HPDE6-E6E7 (cell line): ENCODE data around the gene SLK.

Source experiments
- DNase-seq: peaks from one replicate; pipeline ENCODE4 v3.0.0; 2011; ENCODE audit warnings: missing footprints; ENCODE audit errors: extremely low spot score

The SLK gene

DNA sequence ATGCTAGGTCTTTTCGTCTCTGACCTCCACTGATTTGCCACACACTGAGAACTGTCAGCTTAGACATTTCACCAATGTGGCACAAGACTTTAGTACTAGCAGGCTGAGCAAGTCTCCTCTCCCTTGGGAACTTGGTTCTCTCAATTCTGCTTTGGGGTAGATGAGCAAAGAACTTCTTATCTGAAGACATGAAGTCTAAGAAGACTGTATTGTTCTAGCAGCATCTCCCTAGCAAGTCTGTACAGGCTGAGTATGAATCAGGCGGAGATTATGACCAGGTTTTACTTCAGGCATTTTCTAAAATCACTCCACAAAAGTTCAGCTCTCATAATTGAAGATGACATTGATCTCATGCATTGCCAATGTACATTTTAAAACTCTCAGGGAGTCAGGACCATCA is 25.1 kb upstream of the SLK start:
- DNase-seq, result peak; percentile 77

DNA sequence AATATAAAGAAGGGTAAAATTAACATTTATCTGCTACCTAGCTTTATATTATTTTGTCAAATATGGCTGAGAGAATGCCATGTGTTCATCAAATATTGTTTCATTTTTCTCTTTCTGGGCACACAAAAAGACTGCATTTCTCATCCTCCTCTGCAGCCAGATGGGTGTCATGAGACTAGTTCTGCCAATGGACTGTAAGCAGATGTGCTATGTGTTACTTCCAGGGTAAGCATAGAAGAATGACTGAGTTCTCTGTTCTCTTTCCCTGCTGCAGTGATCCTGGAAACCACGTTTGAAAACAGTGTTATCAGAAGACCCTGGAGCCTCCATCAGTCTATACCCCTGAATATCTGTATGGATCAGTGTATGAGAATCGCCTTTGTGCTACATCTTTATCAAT is 24.1 kb upstream of the SLK start:
- no peak for DNase-seq

DNA sequence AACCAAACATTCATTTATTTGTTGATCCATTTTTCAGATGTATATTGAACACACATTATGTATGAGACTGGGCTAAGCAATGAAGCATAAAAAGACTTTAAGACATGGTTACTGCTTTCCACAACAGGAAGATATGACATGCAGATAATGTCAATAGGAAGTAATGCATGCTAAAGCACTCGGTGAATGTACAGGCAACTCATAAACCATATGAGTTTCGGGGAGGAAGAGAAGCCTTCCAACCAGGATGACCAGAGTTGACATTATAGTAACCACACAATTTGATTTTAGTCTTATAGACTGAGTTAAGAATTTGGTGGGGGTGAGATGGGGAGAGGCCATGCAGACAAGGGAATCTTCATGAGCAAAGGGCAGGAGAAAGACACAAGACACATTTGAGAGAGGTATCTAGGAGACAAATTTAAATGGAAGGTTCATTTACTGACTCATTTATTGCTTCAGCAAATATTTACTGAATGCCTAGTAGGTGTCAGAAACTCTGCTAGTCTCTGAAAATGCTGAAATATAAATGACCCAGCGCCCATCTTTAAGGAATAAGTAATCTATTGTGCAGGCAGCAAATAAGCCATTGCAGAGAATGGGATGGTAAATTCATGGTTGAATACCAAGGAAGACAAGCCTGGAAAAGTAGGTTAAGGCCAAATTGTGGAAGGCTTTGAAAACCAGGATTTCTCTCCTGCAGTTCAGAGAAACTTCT is 19.0 kb upstream of the SLK start:
- DNase-seq, result no peak

DNA sequence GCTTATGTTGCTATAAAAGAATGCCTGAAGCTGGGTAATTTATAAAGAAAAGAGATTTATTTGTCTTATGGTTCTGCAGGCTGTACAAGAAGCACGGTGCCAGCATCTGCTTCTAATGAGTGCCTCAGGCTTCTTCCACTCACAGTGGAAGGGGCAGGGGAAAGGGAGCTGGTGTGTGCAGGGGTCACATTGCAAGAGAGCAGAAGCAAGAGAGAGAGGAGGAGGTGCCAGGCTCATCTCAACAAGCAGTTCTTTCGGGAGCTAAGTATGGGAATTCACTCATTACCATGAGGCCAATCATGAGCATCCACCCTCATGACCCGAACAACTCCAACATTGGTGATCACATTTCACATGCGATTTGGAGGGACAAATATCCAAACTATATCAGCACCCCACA is 17.2 kb upstream of the SLK start:
- no peak for DNase-seq

DNA sequence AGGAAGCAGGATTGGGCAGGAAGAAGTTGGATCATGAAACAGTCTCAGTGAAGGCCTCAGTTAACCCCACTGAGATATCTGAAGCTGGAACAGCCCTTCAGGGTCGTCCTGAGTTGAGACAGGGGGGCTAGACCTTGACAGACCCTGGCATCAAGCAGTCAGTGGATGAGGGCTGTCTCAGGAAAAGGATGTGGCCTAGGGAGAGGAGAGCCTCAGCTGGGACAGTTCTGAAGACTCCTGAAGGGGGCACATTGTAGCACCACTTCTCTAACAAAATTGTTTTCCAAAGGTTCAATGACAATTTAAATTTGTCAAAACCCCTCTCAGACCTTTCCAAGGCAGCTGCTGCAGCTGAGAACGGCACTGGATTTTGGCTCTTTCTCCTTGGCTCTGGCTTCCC is 15.8 kb upstream of the SLK start:
- no peak for DNase-seq

DNA sequence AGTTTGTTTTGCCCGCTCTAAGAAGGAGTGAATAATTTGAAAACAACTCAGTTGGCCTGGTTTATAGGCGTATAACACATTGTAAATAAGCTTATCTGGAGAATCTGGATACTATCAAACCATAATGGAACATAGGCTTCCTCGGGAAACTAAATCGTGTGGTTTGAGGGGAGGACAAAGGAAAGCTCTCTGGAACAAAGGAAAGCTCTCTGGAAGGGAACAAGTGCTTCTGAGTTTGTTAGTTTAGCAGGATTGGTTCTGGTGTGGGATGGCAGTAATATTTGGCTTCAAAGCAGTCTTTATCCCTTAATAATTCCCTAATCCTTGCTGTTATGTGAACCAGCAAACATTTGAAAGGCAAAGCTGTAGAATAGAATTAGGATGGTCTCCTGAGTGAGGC is 15.0 kb upstream of the SLK start:
- DNase-seq, result no peak

DNA sequence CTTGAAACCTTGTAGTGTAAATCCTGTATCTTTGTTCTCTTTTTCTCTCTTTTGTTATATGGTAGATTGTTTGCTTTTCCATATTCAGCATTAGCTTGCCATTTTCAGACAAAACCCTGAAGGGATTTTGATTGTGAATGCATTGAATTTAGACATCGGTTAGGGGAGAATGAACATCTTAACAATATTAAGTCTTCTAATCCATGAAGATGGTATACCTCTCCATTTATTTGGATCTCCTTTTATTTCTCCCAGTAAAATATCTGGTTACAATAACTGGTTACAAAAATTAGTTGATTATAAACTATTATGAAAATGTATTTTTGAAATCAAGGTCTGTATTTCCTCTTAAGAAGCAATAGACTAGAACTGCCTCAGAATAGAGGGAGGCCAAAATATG is 12.4 kb upstream of the SLK start:
- DNase-seq, result no peak

DNA sequence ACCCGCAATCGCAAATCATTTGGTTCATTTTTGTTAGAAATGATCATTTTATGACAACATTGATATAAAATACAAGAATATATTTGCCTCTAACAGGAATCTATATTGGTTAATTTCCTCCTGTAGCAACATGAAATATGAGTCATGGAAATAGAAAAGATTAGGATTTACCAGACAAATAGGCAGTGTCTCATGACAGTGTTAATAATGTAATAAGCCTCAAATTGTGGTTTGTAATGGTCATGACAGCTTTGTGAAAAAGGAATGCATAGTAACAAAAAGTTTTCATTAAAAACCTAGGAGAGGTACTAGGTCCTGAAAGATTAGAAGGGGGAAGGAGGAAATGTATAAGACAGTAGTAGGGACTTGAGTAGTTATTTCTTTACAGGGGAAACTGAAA is 7.9 kb upstream of the SLK start:
- peak; percentile 49 for DNase-seq

DNA sequence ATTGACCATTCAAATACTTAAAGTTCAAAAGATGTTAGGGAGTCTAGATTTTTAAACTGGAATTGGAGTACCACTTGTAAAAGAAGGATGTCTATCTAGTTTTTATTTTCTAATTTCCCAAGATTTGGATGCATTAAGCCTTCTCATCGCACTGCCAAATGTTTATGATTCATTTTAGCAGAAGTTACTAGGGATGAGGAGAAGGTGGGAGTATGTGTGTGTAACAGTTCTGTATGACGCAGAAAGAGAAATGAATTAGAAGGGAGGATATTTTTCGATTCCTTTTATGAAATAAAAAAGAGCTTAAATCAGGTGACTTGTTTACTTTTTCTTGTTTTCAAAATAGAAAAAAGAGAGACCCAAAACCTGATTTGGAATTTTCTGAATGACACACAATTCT is 6.8 kb upstream of the SLK start:
- no peak for DNase-seq

DNA sequence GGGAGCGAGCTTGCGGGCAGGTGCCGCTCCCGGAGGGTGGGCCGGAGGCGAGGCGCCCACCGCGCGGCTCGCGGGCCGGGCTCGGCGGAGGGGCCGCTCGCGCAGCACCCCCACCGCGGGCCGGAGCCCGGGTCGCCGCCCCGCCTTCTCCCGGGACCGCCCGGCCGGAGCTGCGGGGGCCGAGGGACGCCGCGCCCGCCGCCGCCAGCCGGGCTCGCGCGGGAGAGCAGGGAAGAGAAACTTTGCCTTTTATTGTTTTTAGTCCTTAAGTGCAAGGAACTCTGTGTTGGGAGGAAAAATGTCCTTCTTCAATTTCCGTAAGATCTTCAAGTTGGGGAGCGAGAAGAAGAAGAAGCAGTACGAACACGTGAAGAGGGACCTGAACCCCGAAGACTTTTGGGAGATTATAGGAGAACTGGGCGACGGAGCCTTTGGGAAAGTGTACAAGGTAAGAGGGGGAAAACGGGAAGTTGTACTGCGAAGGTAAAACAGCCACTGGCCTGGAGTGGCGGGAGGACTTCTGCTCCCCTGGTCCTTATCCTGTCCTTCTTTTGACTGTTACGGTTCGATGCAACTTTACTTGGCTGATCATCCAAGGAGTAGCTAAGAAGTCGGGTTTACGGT is 620 bp downstream of the SLK start:
- DNase-seq, result no peak

DNA sequence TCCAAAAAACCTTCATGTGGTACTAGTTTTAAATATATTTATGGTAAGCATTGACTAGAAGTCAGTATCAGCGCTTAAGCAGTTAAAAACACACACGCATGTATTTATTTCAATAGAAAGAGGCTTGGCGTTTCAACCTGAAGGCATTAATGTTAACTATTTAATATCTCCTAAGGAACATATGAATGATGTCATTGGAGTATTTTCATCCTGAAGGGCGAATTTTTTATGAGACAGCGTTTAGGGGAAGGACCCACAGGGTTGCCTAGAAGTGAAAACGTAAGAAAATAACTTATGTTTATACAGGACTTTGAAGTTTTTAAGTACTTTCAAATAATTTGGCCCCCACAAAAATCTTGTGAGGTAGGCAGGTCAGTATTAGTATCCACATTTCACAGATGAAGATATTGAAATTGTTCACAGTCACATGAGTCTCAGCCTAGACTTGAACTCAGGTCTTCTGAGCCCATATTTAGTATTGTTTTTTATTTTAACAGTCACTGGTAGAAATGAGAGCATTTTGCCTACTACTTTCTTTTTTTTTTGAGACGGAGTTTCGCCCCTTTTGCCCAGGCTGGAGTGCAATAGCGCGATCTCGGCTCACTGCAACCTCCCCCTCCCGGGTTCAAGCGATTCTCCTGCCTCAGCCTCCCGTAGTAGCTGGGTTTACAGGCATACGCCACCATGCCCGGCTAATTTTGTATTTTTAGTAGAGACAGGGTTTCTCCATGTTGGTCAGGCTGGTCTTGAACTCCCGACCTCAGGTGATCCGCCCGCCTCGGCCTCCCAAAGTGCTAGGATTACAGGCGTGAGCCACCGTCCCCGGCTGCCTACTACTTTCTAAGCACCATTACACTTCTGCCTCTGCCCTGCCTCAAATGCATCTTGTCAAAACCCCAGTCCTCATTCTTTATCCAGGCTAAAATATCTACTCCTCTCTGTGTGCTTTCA is 1.8 kb downstream of the SLK start:
- no peak for DNase-seq

DNA sequence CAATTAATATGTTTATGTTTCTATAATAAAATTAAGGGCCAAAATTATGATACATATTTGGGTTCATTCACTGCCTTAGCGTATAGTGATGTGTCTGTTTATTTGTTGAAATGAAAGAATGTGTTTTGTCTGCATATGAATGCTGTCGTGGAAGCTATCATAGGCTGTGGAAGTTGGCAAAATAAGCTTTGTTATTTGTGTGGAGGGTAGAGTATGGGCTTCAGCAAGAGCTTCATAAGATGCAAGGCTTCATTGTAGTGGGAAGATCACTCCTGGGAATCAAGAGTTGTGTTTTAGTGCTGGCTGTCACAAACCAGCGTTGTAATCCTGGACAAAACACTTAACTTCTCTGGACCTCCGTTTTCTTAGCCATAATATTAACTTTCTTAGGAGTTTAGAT is 2.5 kb downstream of the SLK start:
- DNase-seq, result no peak

DNA sequence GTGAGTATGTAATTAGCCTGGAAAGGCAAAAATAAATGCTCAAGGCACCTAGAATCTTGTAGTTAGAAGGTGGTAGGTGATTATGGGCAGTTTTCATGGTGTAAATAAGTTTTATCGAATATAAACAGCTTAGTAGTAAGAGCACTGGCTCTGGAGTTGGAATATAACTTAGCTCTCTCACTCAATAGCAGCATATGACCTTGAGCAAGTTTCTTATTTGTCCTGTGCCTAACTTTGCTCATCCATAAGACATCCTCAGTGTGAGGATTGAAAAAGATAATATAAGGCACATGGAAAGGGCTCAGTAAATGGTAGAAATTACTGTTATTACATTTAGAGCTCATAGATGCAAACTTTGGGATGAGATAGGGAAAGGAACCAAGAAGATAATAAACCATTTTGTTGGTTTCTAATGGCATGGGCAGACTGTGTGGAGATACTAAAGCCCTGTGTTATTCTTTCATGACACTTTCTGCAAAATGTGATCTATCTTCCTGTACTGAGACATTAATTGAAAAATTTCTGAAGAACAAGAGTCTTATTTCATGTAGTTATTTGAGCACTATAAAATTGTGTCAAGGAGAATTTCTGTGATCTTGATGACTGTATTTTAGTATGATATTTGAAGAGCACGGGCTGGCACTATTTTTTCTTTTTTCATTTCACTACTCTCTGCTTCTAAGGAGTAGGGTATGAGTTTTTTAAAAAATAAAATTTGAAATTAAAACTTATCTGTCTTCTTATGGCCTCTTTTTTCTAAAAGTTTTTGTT is 3.1 kb downstream of the SLK start:
- no peak for DNase-seq

DNA sequence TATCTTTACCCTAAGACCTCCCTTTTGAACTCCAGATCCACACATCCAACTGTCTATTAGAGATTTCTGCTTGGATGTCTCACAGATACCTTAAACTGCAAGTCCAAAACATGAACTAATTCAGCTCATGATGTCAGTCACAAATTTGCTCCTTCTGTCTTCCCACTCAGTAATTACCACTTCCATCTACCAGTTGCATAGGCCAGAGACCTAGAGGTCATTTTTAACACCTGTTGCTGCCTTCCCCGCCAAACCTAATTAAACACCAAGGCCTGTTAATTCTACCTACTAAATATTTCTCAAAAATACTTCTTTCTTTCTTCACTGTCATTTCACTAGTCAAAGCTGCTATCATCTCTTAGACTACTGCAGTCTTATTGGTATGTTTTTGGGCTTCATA is 8.2 kb downstream of the SLK start:
- DNase-seq, result no peak

DNA sequence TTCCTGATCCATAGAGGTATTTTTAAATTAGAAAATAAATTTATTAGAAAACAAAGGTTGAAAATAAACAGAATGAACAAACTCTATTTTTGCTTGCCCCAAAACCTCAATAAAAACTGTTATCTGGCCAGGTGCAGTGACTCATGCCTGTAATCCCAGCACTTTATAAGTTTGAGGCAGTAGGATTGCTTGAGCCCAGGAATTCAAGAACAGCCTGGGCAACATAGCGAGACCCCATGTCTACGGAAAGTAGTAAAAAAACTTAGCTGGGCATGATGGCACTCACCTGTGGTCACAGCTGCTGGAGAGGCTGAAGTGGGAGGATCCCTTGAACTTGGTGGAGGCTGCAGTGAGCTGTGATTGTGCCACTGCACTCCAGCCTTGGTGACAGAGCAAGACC is 10.3 kb downstream of the SLK start:
- no peak for DNase-seq

DNA sequence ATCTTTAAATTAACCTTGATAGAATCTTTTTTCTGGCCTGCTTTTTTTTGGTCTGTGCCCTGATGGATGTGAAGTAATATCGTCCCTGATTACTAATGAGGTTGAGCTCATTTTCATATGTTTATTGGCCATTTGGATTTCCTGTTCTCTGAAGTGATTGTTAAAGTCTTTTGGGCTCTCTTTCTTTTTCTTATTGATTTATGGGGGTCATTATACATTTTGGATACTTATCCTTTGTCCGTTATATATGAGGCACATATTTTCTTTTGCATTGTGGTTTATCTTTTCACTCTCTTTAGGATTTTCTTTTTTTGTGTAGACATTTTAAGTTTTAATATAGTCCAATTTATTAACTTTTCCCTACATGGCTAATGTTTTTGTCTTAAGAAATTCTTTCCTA is 12.6 kb downstream of the SLK start:
- no peak for DNase-seq

DNA sequence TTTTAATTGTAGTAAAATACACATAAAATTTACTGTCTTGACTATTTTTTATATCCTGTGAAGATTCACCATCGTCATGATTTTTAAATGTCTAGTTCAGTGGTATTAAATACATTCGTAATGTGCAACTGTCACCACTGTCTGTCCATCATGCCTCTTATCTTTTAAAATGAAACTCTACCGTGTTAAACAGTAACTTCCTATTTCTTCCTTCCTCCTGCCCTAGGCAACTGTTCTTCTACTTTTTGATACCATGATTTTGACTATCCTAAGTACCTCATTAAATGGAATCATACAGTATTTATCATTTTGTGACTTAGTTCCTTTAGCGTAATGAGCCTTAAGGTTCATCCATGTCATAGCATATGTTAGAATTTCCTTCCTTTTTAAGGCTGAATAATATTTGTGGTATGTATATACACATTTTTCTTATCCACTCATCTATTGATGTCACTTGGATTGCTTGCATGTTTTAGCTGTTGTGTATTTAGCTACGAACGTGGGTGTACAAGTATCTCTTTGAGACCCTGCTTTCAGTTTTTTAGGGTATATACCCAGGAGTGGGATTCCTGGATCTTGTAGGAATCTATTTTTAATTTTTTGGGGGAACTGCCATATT is 13.5 kb downstream of the SLK start:
- DNase-seq, result no peak

DNA sequence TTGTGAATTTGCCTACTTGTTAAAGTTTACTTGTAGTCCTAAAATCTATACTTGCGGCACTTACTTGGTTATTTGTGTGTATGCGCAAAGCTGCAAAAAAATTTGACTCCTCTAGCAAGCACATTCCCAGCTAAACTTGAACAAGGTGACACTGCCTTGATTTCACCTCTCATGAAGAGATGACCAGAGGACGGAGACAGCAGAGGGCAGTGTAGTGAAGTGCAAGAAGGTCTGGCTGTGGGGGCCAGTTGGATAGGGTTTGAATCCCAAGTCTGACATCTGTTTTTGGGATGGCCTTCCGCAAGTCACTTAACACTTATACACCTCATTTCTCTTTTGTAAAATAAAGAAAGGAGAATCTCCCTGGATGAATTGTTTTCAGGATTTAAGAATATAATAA is 15.7 kb downstream of the SLK start:
- no peak for DNase-seq

DNA sequence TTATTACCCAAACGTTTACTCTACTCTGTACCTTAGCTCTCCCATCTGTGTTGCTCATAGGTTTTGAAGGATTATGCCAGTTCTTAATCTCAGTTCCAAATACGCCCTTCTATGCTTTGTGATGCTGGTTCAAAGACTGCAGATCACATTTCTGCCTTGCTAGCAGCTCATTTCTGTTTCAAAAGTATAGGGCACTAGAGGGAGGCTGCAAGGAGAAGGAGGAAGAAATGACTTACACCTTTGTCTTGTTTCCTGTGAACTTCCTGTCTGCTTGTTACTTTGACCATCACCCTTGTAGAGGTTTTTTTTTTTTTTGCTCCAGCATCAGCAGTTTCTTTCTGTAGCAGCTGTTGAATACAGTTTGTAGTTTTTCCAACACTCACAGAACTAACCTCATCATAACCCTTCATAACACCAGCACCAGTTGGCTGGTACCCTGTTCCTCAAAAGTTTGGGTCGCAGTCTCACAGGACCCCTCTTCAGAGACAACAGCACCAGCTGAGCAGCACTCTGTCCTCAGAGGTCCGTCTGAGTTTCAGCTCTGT is 16.5 kb downstream of the SLK start:
- no peak for DNase-seq

DNA sequence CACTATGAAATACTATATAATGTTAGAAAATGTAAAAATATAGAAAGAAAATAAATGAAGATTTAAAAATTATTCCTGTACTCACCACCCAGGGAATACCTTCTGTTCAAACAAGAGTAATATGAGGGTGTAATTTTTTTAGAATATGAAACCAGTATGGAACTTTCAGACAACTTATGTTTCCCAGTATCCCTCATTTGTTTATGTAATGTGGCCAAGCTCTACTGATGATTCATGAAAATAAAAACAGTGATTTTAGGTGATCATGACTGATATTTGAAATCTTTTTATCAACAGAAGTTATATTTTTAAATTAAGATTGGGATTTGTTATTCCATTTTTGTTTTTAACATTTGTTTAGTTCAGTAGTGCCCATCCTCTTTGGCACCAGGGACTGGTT is 18.8 kb downstream of the SLK start:
- DNase-seq, result no peak

DNA sequence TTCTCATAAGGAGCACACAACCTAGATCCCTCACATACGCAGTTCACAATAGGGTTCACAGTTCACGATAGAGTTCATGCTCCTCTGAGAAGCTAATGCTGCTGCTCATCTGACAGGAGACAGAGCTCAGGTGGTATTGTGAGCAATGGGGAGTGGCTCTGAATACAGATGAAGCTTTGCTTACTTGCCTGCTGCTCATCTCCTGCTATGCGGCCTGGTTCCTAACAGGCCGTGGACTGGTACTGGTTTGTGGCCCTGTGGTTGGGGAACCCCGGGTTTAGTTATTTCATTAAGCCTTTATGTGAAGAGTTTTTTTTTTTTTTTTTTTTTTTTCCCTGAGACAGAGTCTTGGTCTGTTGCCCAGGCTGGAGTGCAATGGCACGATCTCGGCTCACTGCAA is 19.4 kb downstream of the SLK start:
- DNase-seq, result no peak
